ENCODE data around the gene TTC23. TPM values are rescaled to one million over a fixed set of nuclear protein-coding genes. Genes with fewer than 3 reads are reported as not detected.

TTC23 gene
- polyA plus RNA-seq, 1 donor from 2014 or later, result 0.99 TPM

DNA sequence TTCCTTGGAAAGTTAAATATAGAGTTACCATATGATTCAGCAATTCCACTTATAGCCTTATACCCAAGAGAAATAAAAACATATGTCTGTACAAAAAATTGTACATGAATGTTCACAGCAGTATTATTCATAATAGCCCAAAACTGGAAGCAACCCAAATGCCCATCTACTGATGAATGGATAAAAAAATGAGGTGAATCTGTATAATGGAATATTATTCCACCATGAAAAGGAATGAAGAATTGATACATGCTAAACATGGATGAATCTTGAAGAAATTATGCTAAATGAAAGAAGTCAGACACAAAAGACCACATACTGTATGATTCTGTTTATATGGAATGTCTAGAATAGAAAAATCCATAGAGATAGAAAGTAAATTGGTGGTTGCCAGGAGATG, 61.4 kb downstream of the TTC23 start:
- H3K27ac Mint-ChIP-seq, result no peak overlapping the region
- H3K27me3 Mint-ChIP-seq, result peaks cover 9% of the 10 kb centered on the region
- H3K4me1 Mint-ChIP-seq, result no peaks in the 10 kb centered on the region
- no peak overlapping the region for H3K4me3 Mint-ChIP-seq
- H3K9me3 Mint-ChIP-seq, result peaks cover 0 to 4% (median 0%) of the 10 kb centered on the region in 3 donors
- H3K36me3 Mint-ChIP-seq, result no peaks in the 10 kb centered on the region

DNA sequence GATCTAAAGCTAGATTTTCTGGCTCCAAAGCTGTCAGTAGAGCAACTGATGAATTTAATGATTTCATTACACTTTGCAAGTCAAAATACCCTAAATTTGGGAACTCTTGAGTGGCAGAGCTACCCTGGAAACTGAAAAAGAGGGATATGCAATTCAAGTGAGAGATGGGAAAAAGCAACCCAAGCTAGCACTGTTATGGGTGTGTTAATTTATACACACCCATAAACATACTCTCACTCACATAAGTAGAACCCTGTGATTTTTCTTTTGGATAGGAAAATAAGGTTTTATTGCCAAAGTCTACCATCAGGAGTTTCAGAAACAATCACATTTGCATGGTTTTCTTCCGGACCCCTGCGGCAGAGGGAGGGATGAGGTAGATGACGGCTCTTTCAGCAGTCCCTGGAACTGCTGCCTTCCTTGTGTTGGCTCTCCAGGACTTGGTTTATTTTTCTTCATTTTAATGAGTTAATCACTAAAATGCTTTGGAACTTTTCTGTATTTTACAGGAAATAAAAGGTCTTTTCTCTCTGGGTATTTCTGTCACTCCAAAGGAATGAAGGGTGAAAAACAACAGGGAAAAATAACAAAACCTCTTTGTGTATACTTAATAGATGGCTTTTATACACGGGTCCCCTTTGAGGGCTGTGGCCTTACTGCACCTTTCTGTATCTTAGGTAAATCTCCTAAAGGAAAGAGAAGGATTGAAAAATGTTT, 63.8 kb downstream of the TTC23 start:
- H3K27ac Mint-ChIP-seq, result no peak overlapping the region
- H3K36me3 Mint-ChIP-seq, result no peaks in the 10 kb centered on the region
- no peaks in the 10 kb centered on the region for H3K9me3 Mint-ChIP-seq
- H3K27me3 Mint-ChIP-seq, result peaks cover 7% of the 10 kb centered on the region
- no peaks in the 10 kb centered on the region for H3K4me1 Mint-ChIP-seq
- H3K4me3 Mint-ChIP-seq, result no peak overlapping the region

DNA sequence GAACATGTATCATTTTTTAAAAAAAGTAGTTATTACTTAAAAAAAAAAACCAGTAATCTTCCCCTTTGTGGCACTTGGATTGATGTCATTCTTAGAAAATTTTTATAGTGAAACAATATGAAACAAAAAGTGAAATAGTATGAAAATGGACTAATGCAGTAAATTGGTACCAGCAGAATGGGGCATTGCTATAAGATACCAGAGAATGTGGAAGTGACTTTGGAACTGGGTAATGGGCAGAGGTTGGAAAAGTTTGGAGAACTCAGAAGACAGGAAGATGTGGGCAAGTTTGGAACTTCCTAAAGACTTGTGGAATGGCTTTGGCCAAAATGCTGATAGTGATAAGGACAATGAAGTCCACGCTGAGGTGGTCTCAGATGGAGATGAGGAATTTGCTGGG, 66.6 kb downstream of the TTC23 start:
- Mint-ChIP-seq H3K4me1 (peaks cover 0 to 4% (median 0%) of the 10 kb centered on the region in 3 donors), H3K36me3 (no peaks in the 10 kb centered on the region), H3K27ac (no peak overlapping the region), H3K9me3 (peaks cover 0 to 2% (median 0%) of the 10 kb centered on the region in 3 donors), H3K27me3 (peaks cover 5% of the 10 kb centered on the region), H3K4me3 (peak overlapping the region in 1 of 4 donors; percentile 3)

DNA sequence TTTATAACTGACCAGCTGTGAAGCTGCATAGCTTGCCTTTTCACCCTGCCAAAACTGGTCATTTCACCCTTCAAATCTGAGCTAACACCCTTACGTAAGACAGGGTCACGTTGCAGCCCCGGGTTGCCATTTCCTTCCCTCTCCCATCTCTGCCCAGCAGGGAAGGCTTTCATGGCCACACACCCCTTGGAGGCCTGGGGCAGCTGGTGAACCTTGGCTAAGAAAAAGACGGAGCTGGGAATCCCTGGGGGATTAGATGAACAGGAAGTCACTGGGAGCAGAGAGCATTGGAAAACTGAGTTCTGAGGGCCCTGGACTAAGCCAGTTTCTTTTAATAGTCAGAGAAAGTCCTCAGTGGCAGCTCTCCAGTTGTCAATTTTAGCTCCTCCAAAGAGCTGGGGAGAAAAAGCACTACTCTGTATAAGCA, 67.8 kb downstream of the TTC23 start:
- H3K27ac Mint-ChIP-seq, result no peak overlapping the region
- no peaks in the 10 kb centered on the region for H3K36me3 Mint-ChIP-seq
- H3K4me3 Mint-ChIP-seq, result no peak overlapping the region
- peaks cover 5% of the 10 kb centered on the region for H3K27me3 Mint-ChIP-seq
- peaks cover 0 to 2% (median 0%) of the 10 kb centered on the region in 3 donors for H3K9me3 Mint-ChIP-seq
- H3K4me1 Mint-ChIP-seq, result peaks cover 0 to 4% (median 3%) of the 10 kb centered on the region in 3 donors

DNA sequence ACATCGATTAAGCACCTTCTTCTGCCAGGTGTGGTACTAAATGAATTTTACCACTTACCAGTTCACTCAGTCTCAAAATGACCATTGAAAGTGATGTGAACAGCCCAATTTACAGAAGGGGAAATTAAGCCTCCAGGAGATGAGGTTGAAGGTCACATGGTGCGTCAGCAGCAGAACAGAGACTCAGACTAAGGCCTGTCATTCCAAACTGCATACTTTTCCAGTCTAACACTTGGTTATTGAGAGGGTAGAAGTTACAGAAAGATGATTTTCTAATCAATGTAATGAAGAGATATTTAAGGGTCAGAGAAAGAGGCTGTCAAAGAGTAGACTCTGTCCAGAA, 68.4 kb downstream of the TTC23 start:
- Mint-ChIP-seq H3K27me3 (peaks cover 5% of the 10 kb centered on the region), H3K4me1 (peaks cover 1 to 4% (median 3%) of the 10 kb centered on the region in 3 donors), H3K9me3 (peaks cover 0 to 2% (median 0%) of the 10 kb centered on the region in 3 donors), H3K4me3 (no peak overlapping the region), H3K27ac (no peak overlapping the region), H3K36me3 (no peaks in the 10 kb centered on the region)

DNA sequence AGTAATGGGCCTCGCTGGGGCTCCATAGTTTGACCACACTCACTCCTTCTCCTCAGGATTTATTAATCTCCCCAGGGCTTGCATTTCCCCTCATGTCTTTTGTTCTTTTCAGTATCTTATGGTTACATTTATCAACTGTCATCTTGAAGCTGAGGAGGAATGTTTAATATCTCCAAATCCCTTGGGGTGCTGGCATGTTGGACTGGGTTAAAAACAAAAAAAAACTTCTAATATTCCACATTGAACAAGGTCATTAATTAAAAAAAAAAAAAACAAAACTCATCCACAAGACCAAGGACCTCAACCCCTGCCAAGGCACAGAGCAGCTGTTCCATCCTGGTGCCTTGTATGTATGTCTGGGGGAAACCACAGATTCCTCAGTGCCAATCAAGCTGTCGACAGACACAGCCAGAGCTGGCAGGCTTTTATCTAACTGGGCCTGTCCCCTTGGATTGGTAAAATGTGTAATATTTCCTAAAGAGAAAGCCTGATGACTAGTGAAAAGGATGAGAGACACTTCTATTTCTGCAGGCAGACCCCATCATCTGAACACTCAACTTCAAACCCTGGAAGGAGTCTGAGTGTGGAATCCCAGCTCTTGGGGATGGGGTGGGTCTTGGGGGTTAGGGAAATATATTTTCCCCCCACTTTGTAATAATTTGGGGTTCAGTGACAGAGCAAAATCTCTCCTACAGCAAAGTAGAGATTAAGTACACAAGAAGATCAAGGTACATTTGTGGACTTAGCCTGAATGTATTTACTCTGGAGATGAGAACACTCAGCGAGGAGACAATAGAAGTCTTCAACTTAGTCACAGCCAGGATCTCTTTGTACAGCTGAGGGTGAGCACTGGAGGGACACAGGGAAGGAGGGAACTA, 69.1 kb downstream of the TTC23 start:
- no peaks in the 10 kb centered on the region for H3K36me3 Mint-ChIP-seq
- H3K27me3 Mint-ChIP-seq, result peaks cover 5% of the 10 kb centered on the region
- peaks cover 0 to 2% (median 0%) of the 10 kb centered on the region in 3 donors for H3K9me3 Mint-ChIP-seq
- peaks cover 1 to 4% (median 3%) of the 10 kb centered on the region in 3 donors for H3K4me1 Mint-ChIP-seq
- no peak overlapping the region for H3K27ac Mint-ChIP-seq
- no peak overlapping the region for H3K4me3 Mint-ChIP-seq

DNA sequence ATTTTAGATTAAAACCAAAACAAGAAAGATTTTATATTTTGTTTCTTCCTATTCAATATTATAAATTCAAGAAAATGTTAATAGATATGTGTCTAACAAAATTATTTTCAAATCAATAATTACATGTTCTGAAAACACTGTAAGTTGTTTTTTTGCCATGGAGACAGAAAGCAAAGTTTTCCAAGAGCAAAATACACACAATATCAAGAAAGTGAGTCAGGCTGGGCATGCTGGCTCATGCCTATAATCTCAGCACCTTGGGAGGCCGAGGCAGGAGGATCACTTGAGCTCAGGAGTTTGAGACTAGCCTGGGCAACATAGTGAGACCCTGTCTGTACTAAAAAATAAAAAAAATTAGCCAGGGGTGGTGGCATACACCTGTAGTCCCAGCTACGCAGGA, 71.7 kb downstream of the TTC23 start:
- no peak overlapping the region for H3K27ac Mint-ChIP-seq
- no peak overlapping the region for H3K4me3 Mint-ChIP-seq
- H3K27me3 Mint-ChIP-seq, result peaks cover 2% of the 10 kb centered on the region
- H3K9me3 Mint-ChIP-seq, result peaks cover 0 to 2% (median 0%) of the 10 kb centered on the region in 3 donors
- peaks cover 1 to 4% (median 3%) of the 10 kb centered on the region in 3 donors for H3K4me1 Mint-ChIP-seq
- no peaks in the 10 kb centered on the region for H3K36me3 Mint-ChIP-seq

DNA sequence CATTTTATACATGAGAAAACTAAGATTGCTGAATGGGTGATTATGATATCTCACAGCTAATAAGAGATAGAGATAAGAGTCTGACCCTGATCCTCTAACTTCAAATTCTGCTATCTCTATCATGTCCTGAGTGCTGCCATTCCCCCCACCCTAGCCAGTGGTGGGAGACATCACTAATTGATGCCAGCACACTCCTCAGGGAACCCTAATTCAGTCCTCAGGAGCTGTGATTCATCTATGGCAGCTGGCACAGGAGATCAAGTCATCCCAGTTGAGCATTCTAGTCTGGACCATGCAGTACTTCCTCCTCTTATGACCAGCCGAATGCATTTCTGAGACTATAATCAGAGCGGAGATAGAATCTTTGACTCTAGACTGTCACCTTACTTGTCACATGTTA, 72.6 kb downstream of the TTC23 start:
- no peak overlapping the region for H3K27ac Mint-ChIP-seq
- no peak overlapping the region for H3K4me3 Mint-ChIP-seq
- H3K36me3 Mint-ChIP-seq, result no peaks in the 10 kb centered on the region
- peaks cover 0 to 2% (median 0%) of the 10 kb centered on the region in 3 donors for H3K9me3 Mint-ChIP-seq
- H3K4me1 Mint-ChIP-seq, result peaks cover 1 to 4% (median 3%) of the 10 kb centered on the region in 3 donors
- peaks cover 2% of the 10 kb centered on the region for H3K27me3 Mint-ChIP-seq

DNA sequence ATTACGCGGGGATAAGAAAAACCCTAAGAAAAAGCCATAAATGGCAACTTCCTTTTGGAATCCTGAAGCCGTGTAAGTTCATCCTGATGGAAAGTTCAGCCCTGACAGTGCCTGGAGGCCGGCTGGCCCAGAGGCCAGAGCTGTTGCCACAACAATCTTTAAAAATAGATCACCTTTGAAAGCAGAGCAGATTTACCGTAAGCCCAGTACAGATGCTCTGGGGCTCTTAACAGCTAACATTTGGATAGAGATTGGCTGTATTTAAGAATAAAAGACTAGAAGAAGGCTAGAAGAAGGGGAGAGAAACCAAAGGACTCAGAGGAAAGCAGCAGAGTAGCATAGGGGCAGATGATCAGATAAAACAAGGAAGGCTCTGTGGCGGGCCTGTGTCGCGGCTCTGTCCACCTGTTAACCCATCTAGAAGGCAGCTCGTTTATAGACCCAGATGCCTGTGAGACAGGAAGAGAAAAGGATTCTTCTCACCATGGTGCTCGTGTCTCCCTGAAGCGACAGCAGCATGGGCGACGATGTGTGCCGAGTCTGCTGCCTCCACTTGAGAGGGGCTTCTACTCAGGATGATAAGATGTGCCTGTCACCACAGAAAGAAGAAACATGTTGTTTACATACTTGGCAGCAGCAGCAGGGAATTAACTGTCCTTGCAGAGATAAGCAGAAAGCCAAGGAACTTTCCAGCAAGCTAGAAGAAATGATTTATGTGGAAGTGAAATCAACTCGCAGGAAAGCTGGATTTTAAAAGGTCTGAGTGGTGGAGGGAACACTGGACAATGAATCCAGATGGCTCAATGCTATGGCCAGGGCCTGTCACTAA, 74.6 kb downstream of the TTC23 start:
- Mint-ChIP-seq H3K36me3 (no peaks in the 10 kb centered on the region), H3K27me3 (peaks cover 2% of the 10 kb centered on the region), H3K4me3 (no peak overlapping the region), H3K9me3 (peaks cover 0 to 2% (median 0%) of the 10 kb centered on the region in 3 donors), H3K27ac (no peak overlapping the region), H3K4me1 (peaks cover 1 to 4% (median 3%) of the 10 kb centered on the region in 3 donors)

DNA sequence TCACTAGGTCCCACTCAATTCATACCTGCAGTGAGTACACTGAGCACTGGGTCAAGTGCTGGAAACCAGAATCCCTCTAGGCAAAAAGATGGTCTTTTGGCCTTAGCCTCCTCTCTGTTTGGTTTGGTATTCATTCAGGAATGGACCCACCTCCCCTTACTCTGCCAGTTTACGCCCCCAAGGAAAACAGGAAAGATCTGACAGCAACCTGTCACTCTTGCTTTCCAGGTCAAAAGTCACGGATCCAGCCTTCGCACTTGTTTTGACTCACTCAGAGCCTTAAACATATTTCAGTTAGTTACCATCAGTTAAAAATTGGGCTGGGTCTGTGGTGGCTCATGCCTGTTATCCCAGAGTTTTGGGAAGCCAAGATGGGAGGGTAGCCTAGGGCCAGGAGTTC, 76.4 kb downstream of the TTC23 start:
- no peaks in the 10 kb centered on the region for H3K27me3 Mint-ChIP-seq
- H3K9me3 Mint-ChIP-seq, result no peaks in the 10 kb centered on the region
- no peak overlapping the region for H3K4me3 Mint-ChIP-seq

DNA sequence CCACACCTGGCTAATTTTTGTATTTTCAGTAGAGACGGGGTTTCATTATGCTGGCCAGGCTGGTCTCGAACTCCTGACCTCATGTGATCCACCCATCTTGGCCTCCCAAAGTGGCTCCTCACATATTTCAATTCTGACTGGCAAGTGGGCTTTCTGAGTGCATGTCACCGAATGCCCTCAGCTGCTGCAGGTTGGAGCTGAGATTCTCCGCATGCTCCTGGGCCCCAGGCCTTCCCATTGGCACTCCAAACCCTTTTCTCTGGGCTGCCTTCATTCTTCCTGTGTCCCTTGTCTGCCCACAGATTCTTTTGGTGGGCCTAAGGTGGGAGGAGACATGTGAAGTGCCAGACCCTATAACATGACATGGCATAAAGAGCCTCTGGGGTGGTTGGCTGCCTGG, 77.2 kb downstream of the TTC23 start:
- H3K36me3 Mint-ChIP-seq, result no peaks in the 10 kb centered on the region
- H3K27me3 Mint-ChIP-seq, result no peaks in the 10 kb centered on the region
- H3K4me3 Mint-ChIP-seq, result no peak overlapping the region
- H3K27ac Mint-ChIP-seq, result no peak overlapping the region
- H3K9me3 Mint-ChIP-seq, result no peaks in the 10 kb centered on the region
- peaks cover 5 to 12% (median 7%) of the 10 kb centered on the region in 3 donors for H3K4me1 Mint-ChIP-seq

More for the DNA sequence above, 76.4 kb downstream of the TTC23 start:
- no peak overlapping the region for H3K27ac Mint-ChIP-seq
- no peaks in the 10 kb centered on the region for H3K36me3 Mint-ChIP-seq
- peaks cover 0 to 7% (median 4%) of the 10 kb centered on the region in 3 donors for H3K4me1 Mint-ChIP-seq

DNA sequence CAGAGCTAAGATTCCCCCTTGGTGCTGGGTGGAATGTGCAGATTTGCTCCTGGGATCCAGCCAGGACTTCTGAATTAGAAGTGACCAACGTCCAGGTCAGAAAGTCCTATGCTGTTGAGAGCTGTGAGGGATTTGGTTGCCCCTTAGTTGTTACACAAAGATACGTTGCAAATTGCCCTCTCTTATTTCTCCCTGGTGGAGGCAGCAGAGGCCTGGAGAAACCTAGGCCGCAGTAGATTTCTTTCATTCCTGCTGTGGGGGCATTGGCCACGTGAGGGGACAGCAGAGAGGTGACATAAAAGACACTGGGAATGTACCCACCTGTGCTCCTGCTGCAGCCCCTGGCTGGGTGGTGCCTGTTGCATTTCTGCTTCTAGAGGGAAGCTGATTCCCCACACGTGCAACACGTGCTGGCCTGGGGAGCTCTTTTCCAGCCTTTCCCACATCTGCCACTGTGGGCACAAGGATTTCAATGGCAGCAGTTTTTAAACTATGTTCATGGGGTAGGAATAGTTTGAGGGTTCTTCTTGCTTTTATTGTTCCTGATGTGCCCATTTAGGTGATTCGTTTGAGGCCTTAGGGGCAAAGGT, 78.8 kb downstream of the TTC23 start:
- peaks cover 5 to 13% (median 6%) of the 10 kb centered on the region in 3 donors for H3K4me1 Mint-ChIP-seq
- no peaks in the 10 kb centered on the region for H3K27me3 Mint-ChIP-seq
- H3K27ac Mint-ChIP-seq, result no peak overlapping the region
- no peaks in the 10 kb centered on the region for H3K36me3 Mint-ChIP-seq
- H3K9me3 Mint-ChIP-seq, result no peaks in the 10 kb centered on the region
- H3K4me3 Mint-ChIP-seq, result no peak overlapping the region

DNA sequence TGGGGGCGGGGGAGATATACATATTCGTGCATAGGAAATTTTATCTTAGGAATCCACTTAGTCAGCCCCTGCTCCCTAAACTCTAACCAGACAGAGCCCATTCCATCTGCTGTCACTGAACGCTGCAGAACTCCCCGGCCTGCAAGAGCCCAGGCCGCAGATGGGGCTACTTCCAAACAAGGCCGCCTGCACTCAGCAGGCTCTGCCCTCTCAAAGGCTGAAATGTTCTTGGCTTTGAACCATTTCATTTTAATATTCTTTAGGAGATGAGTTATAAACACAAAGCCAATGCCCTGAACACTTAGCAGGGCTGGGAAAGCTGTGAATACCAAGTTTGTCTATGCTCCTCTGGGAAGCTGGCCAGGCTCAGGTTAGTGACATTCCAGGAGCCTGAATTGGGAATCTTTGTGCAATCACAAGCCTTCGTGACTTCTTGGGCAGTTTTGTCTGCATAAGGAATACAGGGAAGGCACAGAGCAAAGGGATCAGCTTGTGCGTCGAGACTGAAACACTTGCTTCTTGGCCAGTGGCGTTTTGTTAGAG, 79.5 kb downstream of the TTC23 start:
- Mint-ChIP-seq H3K27ac (no peak overlapping the region), H3K4me3 (no peak overlapping the region), H3K36me3 (no peaks in the 10 kb centered on the region), H3K27me3 (no peaks in the 10 kb centered on the region), H3K4me1 (peaks cover 5 to 13% (median 9%) of the 10 kb centered on the region in 3 donors), H3K9me3 (no peaks in the 10 kb centered on the region)

All from IgD-negative memory B cell (primary cell).